Activated CD4-positive, alpha-beta T cell treated with anti-CD3 and anti-CD28 coated beads, Interleukin-2, amount 50 U/mL, for 4 hours (primary cell): ENCODE results near the gene HDAC1.

Source experiments
- DNase-seq, 2 experiments: peaks; one replicate each; pipeline ENCODE4 v3.0.0-alpha.2; 2020

HDAC1 gene

GRCh38 chr1:32380057-32380456, 88.2 kb downstream of the HDAC1 start:
- DNase-seq: no peak
